Cardiac muscle cell (in vitro differentiated cells and primary cell): ENCODE results near the gene CAMK2B. TPM values are rescaled to one million over a fixed set of nuclear protein-coding genes. Genes with fewer than 3 reads are reported as not detected.

Source experiments
- DNase-seq, 2 donors: peaks; one replicate each; pipeline versions ENCODE4 v3.0.0 to v3.0.0-alpha.2; 2010 to 2017; ENCODE audit warnings: low read depth in 1 of 2, low spot score in 1 of 2
- H3K27ac ChIP-seq: fragments of 200-600 bp; sonication (generic); 2 replicates; pipeline ENCODE4 v1.5.1; 2016
- H3K27me3 ChIP-seq: fragments of 200-600 bp; sonication (generic); 2 replicates; pipeline ENCODE4 v1.6.0; 2016; ENCODE audit warnings: control low read depth
- H3K36me3 ChIP-seq: fragments of 200-600 bp; sonication (generic); 2 replicates; pipeline ENCODE4 v1.5.1; 2016; ENCODE audit warnings: control low read depth
- H3K4me1 ChIP-seq: fragments of 200-600 bp; sonication (generic); 2 replicates; pipeline ENCODE4 v1.8.1; 2017; ENCODE audit warnings: low read depth, mild to moderate bottlenecking, mixed run types
- H3K4me3 ChIP-seq: fragments of 200-600 bp; sonication (generic); 2 replicates; pipeline ENCODE4 v1.5.1; 2016; ENCODE audit warnings: mild to moderate bottlenecking
- H3K9me3 ChIP-seq: fragments of 200-600 bp; sonication (generic); 2 replicates; pipeline ENCODE4 v1.5.1; 2017; ENCODE audit warnings: low read depth, mild to moderate bottlenecking, control low read depth
- CTCF ChIP-seq: IDR thresholded peaks from 2 replicates; pipeline ENCODE4 v1.5.1; 2012; ENCODE audit warnings: low read depth, mild to moderate bottlenecking, low read length
- polyA plus RNA-seq: library from polyadenylated mRNA; unstranded; fragments of >200 nt; fragmentation: Nextera tagmentation; extraction: Ambion mirVana; gene quantifications from 2 replicates; pipeline ENCODE4 v1.2.1, GENCODE V29; 2016
- total RNA-seq: library from RNA; depleted of rRNA; stranded (reverse); fragments of >200 nt; gene quantifications from 2 replicates; pipeline ENCODE4 v1.2.3, GENCODE V29; 2016

The CAMK2B gene
- total and polyA plus RNA-seq, 2 experiments from 2014 or later, result 7.7 to 17.7 TPM

GRCh38 chr7:44267719-44268421 lies 57.5 kb downstream of the CAMK2B start:
- no peak for TF ChIP-seq CTCF
- Histone ChIP-seq H3K9me3 (no peaks in the 10 kb centered on the region), H3K4me1 (peaks cover 23% of the 10 kb centered on the region), H3K4me3 (no peak overlapping the region), H3K27ac (no peak overlapping the region), H3K36me3 (no peaks in the 10 kb centered on the region), H3K27me3 (no peaks in the 10 kb centered on the region)
- DNase-seq, result no peak

- no peak overlapping the region for H3K4me3 ChIP-seq
- H3K27me3 ChIP-seq, result no peaks in the 10 kb centered on the region
- peaks cover 28% of the 10 kb centered on the region for H3K4me1 ChIP-seq
- H3K27ac ChIP-seq, result no peak overlapping the region
- no peaks in the 10 kb centered on the region for H3K36me3 ChIP-seq
- H3K9me3 ChIP-seq, result no peaks in the 10 kb centered on the region
- no peak for TF ChIP-seq CTCF
- DNase-seq, result no peak
Observed at GRCh38 chr7:44267178-44267577, 58.2 kb downstream of the CAMK2B start.

- Histone ChIP-seq H3K27me3 (no peaks in the 10 kb centered on the region), H3K4me1 (peaks cover 28% of the 10 kb centered on the region), H3K9me3 (no peaks in the 10 kb centered on the region), H3K4me3 (no peak overlapping the region), H3K36me3 (no peaks in the 10 kb centered on the region), H3K27ac (no peak overlapping the region)
- no peak for DNase-seq
- no peak for TF ChIP-seq CTCF
Observed at GRCh38 chr7:44266526-44266925, 58.9 kb downstream of the CAMK2B start.

GRCh38 chr7:44265728-44266127 lies 59.7 kb downstream of the CAMK2B start:
- H3K9me3 ChIP-seq, result no peaks in the 10 kb centered on the region
- peaks cover 33% of the 10 kb centered on the region for H3K4me1 ChIP-seq
- no peak for TF ChIP-seq CTCF
- H3K4me3 ChIP-seq, result no peak overlapping the region
- no peak for DNase-seq
- no peaks in the 10 kb centered on the region for H3K27me3 ChIP-seq
- H3K27ac ChIP-seq, result no peak overlapping the region
- H3K36me3 ChIP-seq, result no peaks in the 10 kb centered on the region

- Histone ChIP-seq H3K4me1 (peaks cover 46% of the 10 kb centered on the region), H3K9me3 (no peaks in the 10 kb centered on the region), H3K36me3 (no peaks in the 10 kb centered on the region), H3K4me3 (no peak overlapping the region), H3K27me3 (no peaks in the 10 kb centered on the region), H3K27ac (no peak overlapping the region)
- no peak for TF ChIP-seq CTCF
- DNase-seq, result no peak
Observed at GRCh38 chr7:44264221-44264931, 61.0 kb downstream of the CAMK2B start.
